IPS-18c (cell line): Measurements from ENCODE around the gene MTOR.
"Not testable (repeated sequence)": the region's sequence is repeated elsewhere in the genome, so short reads cannot be mapped to it uniquely, and the experiment has no call there.

ENCODE experiments used
- H3K4me3 ChIP-seq: 2 replicates; pipeline ENCODE4 v1.7.0; 2013; ENCODE audit warnings: low read depth, mild to moderate bottlenecking, low read length, moderate library complexity; ENCODE audit not compliant: insufficient read depth
- H3K9me3 ChIP-seq: one replicate; pipeline ENCODE4 v1.6.1; 2013; ENCODE audit warnings: mild to moderate bottlenecking, low read length, moderate library complexity; ENCODE audit not compliant: control insufficient read depth, insufficient read depth

MTOR gene

GRCh38 chr1:11198257-11198656, 64.1 kb downstream of the MTOR start:
- no peak overlapping the region for H3K4me3 ChIP-seq

GRCh38 chr1:11197359-11197758, 65.0 kb downstream of the MTOR start:
- H3K4me3 ChIP-seq: no peak overlapping the region
- no peaks in the 10 kb centered on the region for H3K9me3 ChIP-seq

More at GRCh38 chr1:11198257-11198656, 64.1 kb downstream of the MTOR start:
- no peaks in the 10 kb centered on the region for H3K9me3 ChIP-seq

DNA sequence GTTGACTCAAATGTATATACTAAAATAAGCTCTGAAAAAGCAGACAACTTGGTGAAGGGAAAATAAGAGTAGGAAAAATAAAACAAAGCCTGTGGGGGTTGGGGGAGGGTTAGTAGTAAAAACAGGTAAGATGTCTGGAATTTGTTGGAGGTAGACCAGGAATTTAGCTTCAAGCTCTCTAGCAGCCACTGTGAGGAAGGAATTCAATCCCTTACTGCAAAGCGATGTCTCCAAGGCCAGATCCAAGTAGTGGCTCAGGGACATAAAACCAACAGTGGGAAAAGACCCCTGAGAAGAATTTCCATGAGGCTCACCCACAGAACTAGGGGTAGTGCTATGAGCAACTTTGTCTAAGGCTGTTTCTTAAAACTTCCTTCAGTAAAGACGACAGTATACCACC, 65.4 kb downstream of the MTOR start:
- Histone ChIP-seq H3K4me3 (no peak overlapping the region), H3K9me3 (no peaks in the 10 kb centered on the region)

- no peak overlapping the region for H3K4me3 ChIP-seq
- H3K9me3 ChIP-seq: no peaks in the 10 kb centered on the region
Measured at GRCh38 chr1:11194407-11195176, 67.8 kb downstream of the MTOR start.

- Histone ChIP-seq H3K9me3 (no peaks in the 10 kb centered on the region), H3K4me3 (no peak overlapping the region)
Measured at GRCh38 chr1:11193376-11193775, 69.0 kb downstream of the MTOR start.

DNA sequence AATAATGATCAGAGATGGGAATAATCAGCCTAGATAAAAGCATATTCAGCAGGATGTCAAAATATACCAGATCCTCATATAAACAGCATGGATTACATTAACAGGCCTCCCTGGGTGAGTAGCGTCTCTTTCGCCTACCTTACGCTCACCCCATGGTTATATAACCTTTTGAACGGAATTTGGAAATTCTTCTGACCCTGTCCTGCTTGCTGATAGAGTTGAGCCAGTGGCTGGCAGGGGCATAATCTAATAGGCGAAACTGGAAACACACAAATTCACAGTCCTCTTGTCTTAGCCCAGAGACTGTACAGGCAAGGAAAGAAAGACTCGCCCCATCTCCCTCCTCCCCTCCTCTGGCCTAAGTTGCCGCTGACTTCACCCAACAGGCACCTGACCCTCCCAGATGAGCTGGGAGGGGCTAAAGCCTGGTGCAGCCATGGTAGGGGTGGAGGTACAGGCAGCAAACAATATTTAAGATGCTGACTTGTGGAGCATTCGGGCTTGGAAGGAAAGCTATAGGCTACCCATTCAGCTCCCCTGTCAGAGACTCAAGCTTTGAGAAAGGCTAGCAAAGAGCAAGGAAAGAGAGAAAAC, 73.4 kb downstream of the MTOR start, which contains the start of gene ANGPTL7:
TSS of gene ANGPTL7 (plus strand) at position 498 of the 594 bp plus-strand sequence. CDS start 225 bp downstream, outside the sequence.
- Histone ChIP-seq H3K9me3 (no peaks in the 10 kb centered on the region), H3K4me3 (no peak within 1 kb of the TSS)

DNA sequence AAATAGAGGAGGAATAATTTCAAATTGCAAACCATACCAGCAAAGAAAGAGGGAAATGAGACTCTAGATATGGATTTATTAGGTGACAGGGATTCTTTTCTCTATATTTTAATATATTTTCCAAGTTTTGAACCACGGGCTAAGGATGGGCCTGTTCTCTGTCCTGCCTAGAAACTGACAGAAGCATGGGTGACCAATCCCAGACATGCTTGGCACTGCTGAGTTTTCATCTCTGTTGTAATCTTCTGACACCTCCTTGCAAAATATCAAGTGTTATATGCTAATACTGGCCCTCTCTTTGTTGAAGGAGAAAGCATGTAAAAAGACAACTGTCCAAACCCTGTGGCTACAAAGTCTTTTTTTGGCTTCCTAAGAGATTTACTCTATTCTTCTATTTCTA, 74.0 kb downstream of the MTOR start:
- Histone ChIP-seq H3K9me3 (no peaks in the 10 kb centered on the region), H3K4me3 (no peak overlapping the region)

GRCh38 chr1:11187931-11188330, 74.4 kb downstream of the MTOR start:
- Histone ChIP-seq H3K9me3 (no peaks in the 10 kb centered on the region), H3K4me3 (no peak overlapping the region)

DNA sequence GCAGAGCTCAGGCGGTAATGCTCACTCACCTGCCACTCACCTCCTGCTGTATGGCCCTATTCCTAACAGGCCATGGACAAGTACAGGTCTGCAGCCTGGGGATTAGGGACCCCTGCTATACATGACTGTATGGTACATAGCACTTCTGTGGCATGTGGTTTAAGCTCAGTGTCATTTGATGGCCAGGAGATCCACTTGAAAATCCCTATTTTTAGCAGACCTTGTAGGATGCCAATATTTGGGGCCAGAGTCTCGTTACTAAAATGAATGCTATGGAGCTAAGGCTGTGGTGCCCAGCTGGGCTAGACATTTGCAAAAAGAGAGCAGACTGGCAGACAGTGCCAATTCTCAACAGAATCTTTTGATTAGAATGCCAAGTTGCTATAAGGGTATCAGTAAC, 74.9 kb downstream of the MTOR start:
- Histone ChIP-seq H3K9me3 (no peaks in the 10 kb centered on the region), H3K4me3 (no peak overlapping the region)

DNA sequence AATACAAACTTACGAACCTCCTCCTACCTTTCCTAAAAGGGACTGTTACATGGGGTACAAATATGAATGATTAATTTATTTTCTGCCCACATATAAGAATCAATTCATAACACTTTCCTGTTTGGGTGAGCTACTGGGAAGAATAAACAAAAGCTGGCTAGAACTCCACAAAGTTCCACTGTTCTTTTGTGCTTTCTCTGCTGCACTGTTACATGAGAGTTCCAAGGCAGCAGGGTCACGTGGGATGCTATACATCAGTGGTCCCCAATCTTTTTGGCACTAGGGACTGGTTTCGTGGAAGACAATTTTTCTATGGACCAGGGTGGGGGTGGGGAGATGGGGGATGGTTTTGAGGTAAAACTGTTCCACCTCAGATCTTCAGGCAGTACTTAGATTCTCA, 75.4 kb downstream of the MTOR start:
- Histone ChIP-seq H3K4me3 (no peak overlapping the region), H3K9me3 (no peaks in the 10 kb centered on the region)

DNA sequence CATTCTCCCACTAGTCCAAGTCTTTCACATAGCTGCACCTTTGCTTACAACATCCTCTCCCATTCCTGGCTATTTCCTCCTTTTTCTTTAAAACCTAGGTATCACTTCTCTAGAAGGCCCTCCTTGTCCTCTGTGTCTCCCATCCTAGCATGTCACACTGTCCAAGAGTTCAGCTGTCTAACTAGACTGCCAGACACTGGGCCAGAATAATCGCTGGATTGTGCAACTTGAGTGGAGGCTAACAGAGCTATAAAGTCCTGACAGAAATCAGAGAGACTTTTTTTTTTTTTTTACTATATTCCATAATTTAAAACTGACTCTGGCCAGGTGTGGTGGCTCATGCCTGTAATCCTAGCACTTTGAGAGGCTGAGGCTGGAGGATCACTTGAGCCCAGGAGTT, 77.4 kb downstream of the MTOR start:
- H3K9me3 ChIP-seq: no peaks in the 10 kb centered on the region
- no peak overlapping the region for H3K4me3 ChIP-seq

- no peaks in the 10 kb centered on the region for H3K9me3 ChIP-seq
- H3K4me3 ChIP-seq: no peak overlapping the region
Measured at GRCh38 chr1:11182884-11183283, 79.5 kb downstream of the MTOR start.

GRCh38 chr1:11180342-11180744, 82.0 kb downstream of the MTOR start:
- Histone ChIP-seq H3K9me3 (no peaks in the 10 kb centered on the region), H3K4me3 (no peak overlapping the region)

DNA sequence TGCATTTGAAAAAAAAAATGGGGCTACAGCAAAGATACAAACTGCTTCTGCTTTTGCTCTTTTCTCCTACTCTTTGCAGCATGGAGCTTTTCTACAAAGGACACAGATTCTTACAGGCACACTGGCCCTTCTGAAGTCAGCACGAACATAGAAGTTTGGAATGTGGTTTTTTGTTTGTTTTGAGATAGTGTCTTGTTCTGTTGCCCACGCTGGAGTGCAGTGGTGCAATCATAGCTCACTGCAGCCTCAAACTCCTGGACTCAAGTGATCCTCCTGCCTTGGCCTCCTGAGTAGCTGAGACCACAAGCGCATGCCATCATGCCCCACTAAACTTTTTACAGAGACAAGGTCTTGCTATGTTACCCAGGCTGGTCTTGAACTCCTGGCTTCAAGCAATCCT, 82.6 kb downstream of the MTOR start:
- H3K9me3 ChIP-seq, H3K4me3 ChIP-seq: not testable (repeated sequence)

- no peaks in the 10 kb centered on the region for H3K9me3 ChIP-seq
- H3K4me3 ChIP-seq: no peak overlapping the region
Measured at GRCh38 chr1:11179125-11179524, 83.2 kb downstream of the MTOR start.

DNA sequence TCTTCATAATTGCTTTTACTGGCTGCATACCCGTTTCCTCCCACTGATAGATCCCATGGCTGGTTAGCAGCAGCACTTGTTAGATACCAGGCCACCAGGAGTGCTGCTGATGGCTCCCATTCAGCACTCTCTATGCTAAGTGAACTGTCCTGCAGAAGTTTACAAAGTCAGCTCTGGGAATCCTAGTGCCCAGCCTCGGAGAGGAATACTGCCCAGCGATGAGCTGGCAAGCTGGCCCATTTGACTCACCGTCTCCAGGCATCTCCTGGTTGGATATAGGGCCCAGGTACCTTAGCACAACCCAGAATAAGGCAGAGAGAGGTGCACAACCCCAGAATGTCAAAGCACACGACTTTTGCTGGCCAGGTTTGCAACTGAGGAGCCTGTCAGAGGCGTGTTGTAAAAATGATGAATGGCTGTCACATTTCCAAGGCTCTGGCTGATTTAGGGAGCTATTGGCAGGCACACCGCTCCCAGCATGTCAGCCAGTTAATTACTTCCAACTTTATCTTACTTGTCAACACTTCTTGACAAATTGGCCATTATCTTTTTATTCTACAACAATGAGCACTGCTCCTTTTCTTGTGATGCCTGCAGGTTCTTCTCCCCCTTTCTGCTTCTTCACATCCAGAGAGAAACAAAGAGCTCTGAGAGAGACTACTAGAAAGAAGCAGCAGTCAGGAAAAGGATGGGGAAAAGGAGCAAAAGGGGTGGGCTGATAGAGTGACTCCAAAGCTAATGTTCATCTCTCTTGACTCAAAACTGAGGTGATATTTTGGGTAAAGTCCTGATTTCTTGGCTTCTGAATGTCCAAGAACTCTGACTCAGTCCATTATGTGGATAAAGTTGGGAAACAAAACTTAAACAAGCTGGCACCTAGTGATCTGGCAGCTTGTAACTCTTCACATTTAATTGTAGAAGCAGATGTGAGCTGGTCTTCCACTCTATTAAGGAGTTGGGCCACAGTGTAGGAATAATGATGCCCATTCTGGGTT, 84.0 kb downstream of the MTOR start:
- H3K4me3 ChIP-seq: no peak overlapping the region
- no peaks in the 10 kb centered on the region for H3K9me3 ChIP-seq

DNA sequence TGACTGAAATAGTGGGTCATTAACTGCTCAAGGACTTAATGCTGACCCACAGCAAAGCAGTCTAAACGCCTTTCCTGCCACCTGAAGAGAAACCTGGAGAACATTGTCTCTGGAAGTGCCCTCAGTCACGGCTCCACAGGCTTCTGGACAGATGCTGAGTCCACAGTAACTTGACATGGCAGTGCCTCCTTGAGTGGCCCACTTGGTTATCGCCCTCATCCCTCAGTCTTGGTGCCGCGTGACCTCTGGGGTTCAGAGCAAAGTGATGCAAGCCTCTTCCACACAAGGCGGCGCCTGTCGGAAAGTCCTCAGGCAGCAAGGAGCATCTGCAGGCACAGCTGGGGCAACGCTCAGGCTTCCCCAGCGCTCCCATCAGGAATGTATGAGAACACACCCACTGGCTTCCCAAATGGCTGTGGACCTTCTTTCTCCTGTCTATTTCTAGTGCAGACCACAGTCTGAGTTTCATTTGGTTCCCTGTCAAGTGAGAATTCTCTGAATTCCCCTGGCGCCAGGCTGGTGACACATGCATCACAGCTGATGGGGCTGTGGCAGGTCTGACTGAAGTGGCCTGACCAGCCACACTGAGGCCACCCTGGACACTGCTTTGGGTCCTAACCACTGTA, 86.2 kb downstream of the MTOR start:
- H3K4me3 ChIP-seq: no peak overlapping the region
- H3K9me3 ChIP-seq: no peaks in the 10 kb centered on the region
